ENCODE data around the gene CFAP410. TPM values are rescaled to one million over a fixed set of nuclear protein-coding genes. Genes with fewer than 3 reads are reported as not detected.

Gene CFAP410
- total RNA-seq, 1 donor from 2014 or later, result 23.4 TPM

DNA sequence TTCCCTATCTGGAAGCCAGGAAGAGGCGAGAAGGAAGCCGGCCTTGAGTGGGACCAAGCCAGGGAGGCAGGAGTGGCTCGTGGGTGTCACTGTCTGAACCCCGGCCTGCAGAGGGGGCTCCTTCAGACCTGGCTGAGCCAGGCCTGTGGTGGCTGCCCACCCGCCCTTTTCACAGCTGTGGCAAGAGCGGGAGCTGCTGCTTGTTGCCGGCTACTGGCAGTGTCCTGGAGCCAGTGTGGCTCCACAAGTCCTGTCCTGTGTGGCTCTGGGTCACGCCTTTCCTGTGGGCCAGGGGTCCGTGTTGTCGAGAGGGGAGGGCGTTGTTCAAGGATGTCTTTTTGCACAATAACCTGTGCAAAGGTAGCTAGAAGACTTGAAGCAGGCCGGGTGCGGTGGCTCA is 38.0 kb downstream of the CFAP410 start:
- no peak for DNase-seq (ENCODE audit: extremely low spot score, unreplicated experiment)
- H3K4me1 Mint-ChIP-seq (ENCODE audit: unreplicated experiment), result peaks cover 39% of the 10 kb centered on the region
- H3K36me3 Mint-ChIP-seq (ENCODE audit: unreplicated experiment), result peaks cover 3% of the 10 kb centered on the region
- H3K4me3 Mint-ChIP-seq (ENCODE audit: unreplicated experiment), result peak overlapping the region; percentile 75
- H3K27me3 Mint-ChIP-seq (ENCODE audit: unreplicated experiment), result no peaks in the 10 kb centered on the region
- TF ChIP-seq, protein P1, sequence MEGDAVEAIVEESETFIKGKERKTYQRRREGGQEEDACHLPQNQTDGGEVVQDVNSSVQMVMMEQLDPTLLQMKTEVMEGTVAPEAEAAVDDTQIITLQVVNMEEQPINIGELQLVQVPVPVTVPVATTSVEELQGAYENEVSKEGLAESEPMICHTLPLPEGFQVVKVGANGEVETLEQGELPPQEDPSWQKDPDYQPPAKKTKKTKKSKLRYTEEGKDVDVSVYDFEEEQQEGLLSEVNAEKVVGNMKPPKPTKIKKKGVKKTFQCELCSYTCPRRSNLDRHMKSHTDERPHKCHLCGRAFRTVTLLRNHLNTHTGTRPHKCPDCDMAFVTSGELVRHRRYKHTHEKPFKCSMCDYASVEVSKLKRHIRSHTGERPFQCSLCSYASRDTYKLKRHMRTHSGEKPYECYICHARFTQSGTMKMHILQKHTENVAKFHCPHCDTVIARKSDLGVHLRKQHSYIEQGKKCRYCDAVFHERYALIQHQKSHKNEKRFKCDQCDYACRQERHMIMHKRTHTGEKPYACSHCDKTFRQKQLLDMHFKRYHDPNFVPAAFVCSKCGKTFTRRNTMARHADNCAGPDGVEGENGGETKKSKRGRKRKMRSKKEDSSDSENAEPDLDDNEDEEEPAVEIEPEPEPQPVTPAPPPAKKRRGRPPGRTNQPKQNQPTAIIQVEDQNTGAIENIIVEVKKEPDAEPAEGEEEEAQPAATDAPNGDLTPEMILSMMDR (IDR thresholded peaks at IDR 0.05), result no peak
- peak overlapping the region; percentile 64 for H3K27ac Mint-ChIP-seq (ENCODE audit: unreplicated experiment)
- H3K9me3 Mint-ChIP-seq (ENCODE audit: unreplicated experiment), result no peaks in the 10 kb centered on the region

DNA sequence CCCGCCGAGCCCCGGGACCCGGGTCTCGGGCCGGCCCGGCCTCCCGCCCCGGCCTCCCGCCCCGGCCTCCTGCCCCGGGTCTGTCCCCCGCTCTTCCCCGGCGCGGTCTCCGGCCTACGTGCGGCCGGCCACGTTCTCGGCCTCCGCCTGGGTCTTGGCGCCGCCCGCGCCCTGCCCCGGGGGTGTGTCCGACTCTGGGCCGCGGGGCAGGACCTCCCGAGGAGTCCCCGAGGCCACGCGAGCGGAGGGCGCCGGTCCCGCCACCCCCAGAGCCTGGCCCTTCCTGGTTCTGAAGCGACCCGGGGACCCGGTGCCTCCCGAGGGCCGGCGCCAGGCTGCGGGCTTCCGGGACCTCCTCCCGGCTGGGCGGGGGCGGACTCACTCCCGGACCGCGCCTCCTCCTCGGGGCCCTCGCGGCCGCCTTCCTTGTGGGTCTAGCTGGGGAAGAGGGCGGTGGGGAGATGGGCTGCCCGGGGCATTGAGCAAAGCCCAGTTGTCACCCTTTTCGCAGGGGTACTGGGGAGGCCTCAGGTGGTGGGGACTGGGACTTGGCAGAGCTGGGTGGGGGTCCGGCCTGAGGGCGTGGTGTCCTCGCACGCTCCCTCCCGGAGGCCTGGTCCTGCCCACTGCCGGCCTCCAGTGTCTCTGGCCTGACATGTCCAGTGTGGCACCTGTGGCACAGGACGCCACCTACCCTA is 38.8 kb downstream of the CFAP410 start:
- no peaks in the 10 kb centered on the region for H3K27me3 Mint-ChIP-seq (ENCODE audit: unreplicated experiment)
- H3K4me1 Mint-ChIP-seq (ENCODE audit: unreplicated experiment), result peaks cover 40% of the 10 kb centered on the region
- TF ChIP-seq, protein P1 (IDR thresholded peaks at IDR 0.05), result no peak
- peaks cover 3% of the 10 kb centered on the region for H3K36me3 Mint-ChIP-seq (ENCODE audit: unreplicated experiment)
- H3K27ac Mint-ChIP-seq (ENCODE audit: unreplicated experiment), result peak overlapping the region; percentile 64
- DNase-seq (ENCODE audit: extremely low spot score, unreplicated experiment), result no peak
- H3K9me3 Mint-ChIP-seq (ENCODE audit: unreplicated experiment), result no peaks in the 10 kb centered on the region
- peak overlapping the region; percentile 75 for H3K4me3 Mint-ChIP-seq (ENCODE audit: unreplicated experiment)

DNA sequence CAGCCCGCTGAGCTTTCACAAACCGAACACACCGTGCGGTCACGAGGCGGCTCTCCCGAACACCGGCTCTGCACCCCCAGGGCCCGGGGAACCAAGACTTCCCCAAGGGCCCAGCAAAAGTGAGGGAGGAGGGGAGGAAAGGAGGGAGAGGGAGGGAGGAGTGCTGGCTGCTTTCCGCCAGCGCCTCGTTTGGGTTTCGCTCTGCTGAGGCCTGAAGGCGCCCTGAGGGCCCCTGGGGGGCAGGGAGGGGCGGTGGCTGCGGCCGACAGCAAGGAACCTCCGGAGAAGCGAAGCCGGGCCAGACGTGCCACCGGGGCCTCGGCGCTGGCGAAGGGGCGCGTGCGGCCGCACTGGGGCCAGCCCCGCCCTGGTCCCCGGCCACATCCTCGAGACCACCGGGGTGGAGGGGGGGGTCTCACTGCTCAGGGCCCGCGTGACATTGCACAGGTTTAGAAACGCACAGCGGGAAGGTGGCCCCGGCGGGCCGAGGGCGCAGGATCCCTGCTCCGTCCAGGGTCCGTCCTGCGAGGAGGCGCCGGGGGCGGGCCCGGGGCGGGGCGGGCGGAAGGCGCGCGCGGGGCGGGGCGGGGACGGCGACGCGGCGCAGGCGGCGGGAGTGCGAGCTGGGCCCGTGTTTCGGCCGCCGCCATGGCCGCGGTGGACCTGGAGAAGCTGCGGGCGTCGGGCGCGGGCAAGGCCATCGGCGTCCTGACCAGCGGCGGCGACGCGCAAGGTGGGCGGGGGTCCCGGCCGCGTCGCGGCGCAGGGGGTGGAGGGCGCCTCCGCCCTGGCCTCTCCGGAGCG is 39.5 kb downstream of the CFAP410 start, which contains the start of gene PFKL:
Gene PFKL (plus strand): TSS at position 596 of the 804 bp plus-strand sequence. CDS start 53 bp downstream, at position 649.
- peaks cover 42% of the 10 kb centered on the region for H3K4me1 Mint-ChIP-seq (ENCODE audit: unreplicated experiment)
- peak within 1 kb of the TSS; percentile 81 for H3K4me3 Mint-ChIP-seq (ENCODE audit: unreplicated experiment)
- no peaks in the 10 kb centered on the region for H3K27me3 Mint-ChIP-seq (ENCODE audit: unreplicated experiment)
- H3K9me3 Mint-ChIP-seq (ENCODE audit: unreplicated experiment), result no peaks in the 10 kb centered on the region
- H3K27ac Mint-ChIP-seq (ENCODE audit: unreplicated experiment), result peak within 1 kb of the TSS; percentile 79
- no peaks in the 10 kb centered on the region for H3K36me3 Mint-ChIP-seq (ENCODE audit: unreplicated experiment)
- no peak for DNase-seq (ENCODE audit: extremely low spot score, unreplicated experiment)
- TF ChIP-seq, protein P1 (IDR thresholded peaks at IDR 0.05), result no peak

DNA sequence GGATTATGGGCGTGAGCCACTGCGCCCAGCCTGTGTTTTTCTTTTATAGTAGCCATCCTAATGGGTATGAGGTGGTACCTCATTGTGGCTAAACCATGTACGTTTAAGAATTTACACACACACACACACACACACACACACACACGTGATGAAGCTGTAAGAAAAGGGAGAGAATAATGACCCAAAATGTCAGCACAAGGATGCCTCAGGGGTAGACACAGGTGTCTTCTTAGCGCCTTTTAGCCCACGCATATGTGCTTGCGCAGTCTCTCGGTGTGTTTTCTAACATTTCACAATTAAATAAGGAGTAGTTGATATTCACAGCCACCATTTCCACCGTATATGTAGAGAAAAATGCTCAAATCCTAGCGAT is 40.1 kb downstream of the CFAP410 start:
- peaks cover 44% of the 10 kb centered on the region for H3K4me1 Mint-ChIP-seq (ENCODE audit: unreplicated experiment)
- peak overlapping the region; percentile 79 for H3K27ac Mint-ChIP-seq (ENCODE audit: unreplicated experiment)
- peak overlapping the region; percentile 81 for H3K4me3 Mint-ChIP-seq (ENCODE audit: unreplicated experiment)
- TF ChIP-seq, protein P1 (IDR thresholded peaks at IDR 0.05), result no peak
- no peaks in the 10 kb centered on the region for H3K36me3 Mint-ChIP-seq (ENCODE audit: unreplicated experiment)
- H3K27me3 Mint-ChIP-seq (ENCODE audit: unreplicated experiment), result no peaks in the 10 kb centered on the region
- DNase-seq (ENCODE audit: extremely low spot score, unreplicated experiment), result no peak
- no peaks in the 10 kb centered on the region for H3K9me3 Mint-ChIP-seq (ENCODE audit: unreplicated experiment)

DNA sequence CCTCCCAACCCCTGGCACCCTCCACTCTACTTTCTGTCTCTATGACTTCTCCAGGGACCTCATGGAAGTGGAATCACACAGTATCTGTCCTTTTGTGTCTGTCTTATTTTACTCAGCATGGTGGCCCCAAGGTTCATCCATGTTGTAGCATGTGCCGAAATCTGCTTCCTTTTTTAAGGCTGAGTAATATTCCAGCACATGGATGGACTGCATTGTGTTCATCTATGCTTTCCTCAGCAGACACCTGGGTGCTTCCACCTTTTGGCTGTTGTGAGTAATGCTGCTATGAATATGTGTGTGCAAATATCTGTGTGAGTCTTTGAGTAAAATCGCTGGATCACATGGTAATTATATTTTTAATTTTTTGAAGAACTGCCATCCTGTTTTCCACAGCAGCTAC is 40.9 kb downstream of the CFAP410 start:
- DNase-seq (ENCODE audit: extremely low spot score, unreplicated experiment), result no peak

More for the DNA sequence above, 40.9 kb downstream of the CFAP410 start:
- Mint-ChIP-seq H3K27me3 (ENCODE audit: unreplicated experiment) (no peaks in the 10 kb centered on the region), H3K4me3 (ENCODE audit: unreplicated experiment) (no peak overlapping the region), H3K4me1 (ENCODE audit: unreplicated experiment) (peaks cover 39% of the 10 kb centered on the region), H3K27ac (ENCODE audit: unreplicated experiment) (no peak overlapping the region), H3K36me3 (ENCODE audit: unreplicated experiment) (no peaks in the 10 kb centered on the region), H3K9me3 (ENCODE audit: unreplicated experiment) (no peaks in the 10 kb centered on the region)
- TF ChIP-seq, protein P1 (IDR thresholded peaks at IDR 0.05), result no peak
